ENCODE measurements around the gene PLAAT4.

PLAAT4 gene

GRCh38 chr11:63511048-63511748, 25.4 kb upstream of the PLAAT4 start:
- in situ Hi-C loops (cut with HindIII; ENCODE audit: low pct_ligation_motif_present, low sequenced_read_pairs) = no loop called here
- no peak for TF ChIP-seq CTCF (IDR thresholded peaks at IDR 0.05; ENCODE audit: low read depth, low read length, missing control alignments)
- no peak overlapping the region for H3K4me3 ChIP-seq (ENCODE audit: low read depth, low read length)
- no peaks in the 10 kb centered on the region for H3K27me3 ChIP-seq (replicated peaks)
- no peak for DNase-seq
- H3K36me3 ChIP-seq (replicated peaks) = no peaks in the 10 kb centered on the region
- no peak overlapping the region for H3K27ac ChIP-seq

- Histone ChIP-seq H3K27ac (no peak overlapping the region), H3K4me3 (ENCODE audit: low read depth, low read length) (no peak overlapping the region), H3K36me3 (replicated peaks) (no peaks in the 10 kb centered on the region), H3K27me3 (replicated peaks) (no peaks in the 10 kb centered on the region)
- no peak for DNase-seq
- in situ Hi-C loops (cut with HindIII; ENCODE audit: low pct_ligation_motif_present, low sequenced_read_pairs) = no loop called here
- TF ChIP-seq CTCF (IDR thresholded peaks at IDR 0.05; ENCODE audit: low read depth, low read length, missing control alignments) = no peak
Measured at GRCh38 chr11:63512816-63513215, 23.8 kb upstream of the PLAAT4 start.

GRCh38 chr11:63516109-63516508, 20.5 kb upstream of the PLAAT4 start:
- no peak overlapping the region for H3K4me3 ChIP-seq (ENCODE audit: low read depth, low read length)
- H3K27me3 ChIP-seq (replicated peaks) = no peaks in the 10 kb centered on the region
- in situ Hi-C loops (cut with HindIII; ENCODE audit: low pct_ligation_motif_present, low sequenced_read_pairs) = no loop called here
- no peak for TF ChIP-seq CTCF (IDR thresholded peaks at IDR 0.05; ENCODE audit: low read depth, low read length, missing control alignments)
- no peaks in the 10 kb centered on the region for H3K36me3 ChIP-seq (replicated peaks)
- no peak overlapping the region for H3K27ac ChIP-seq
- no peak for DNase-seq

GRCh38 chr11:63517156-63517555, 19.5 kb upstream of the PLAAT4 start:
- DNase-seq = no peak
- no peaks in the 10 kb centered on the region for H3K36me3 ChIP-seq (replicated peaks)
- in situ Hi-C loops (cut with HindIII; ENCODE audit: low pct_ligation_motif_present, low sequenced_read_pairs) = no loop called here

GRCh38 chr11:63518548-63518947, 18.1 kb upstream of the PLAAT4 start:
- H3K27ac ChIP-seq = peak overlapping the region; percentile 27
- DNase-seq = peak; percentile 75
- in situ Hi-C loops (cut with HindIII; ENCODE audit: low pct_ligation_motif_present, low sequenced_read_pairs) = no loop called here

More at GRCh38 chr11:63517156-63517555, 19.5 kb upstream of the PLAAT4 start:
- TF ChIP-seq CTCF (IDR thresholded peaks at IDR 0.05; ENCODE audit: low read depth, low read length, missing control alignments) = no peak
- H3K27me3 ChIP-seq (replicated peaks) = no peaks in the 10 kb centered on the region
- H3K4me3 ChIP-seq (ENCODE audit: low read depth, low read length) = no peak overlapping the region
- no peak overlapping the region for H3K27ac ChIP-seq

More at GRCh38 chr11:63518548-63518947, 18.1 kb upstream of the PLAAT4 start:
- TF ChIP-seq CTCF (IDR thresholded peaks at IDR 0.05; ENCODE audit: low read depth, low read length, missing control alignments) = no peak
- Histone ChIP-seq H3K4me3 (ENCODE audit: low read depth, low read length) (no peak overlapping the region), H3K27me3 (replicated peaks) (no peaks in the 10 kb centered on the region), H3K36me3 (replicated peaks) (no peaks in the 10 kb centered on the region)
